IMR-90 (cell line): ENCODE results near the gene MAFG.

Source experiments
- CEBPB ChIP-seq: IDR thresholded peaks from 2 replicates; pipeline ENCODE4 v1.6.1; 2012; ENCODE audit warnings: low read depth, low read length, improper control_type of control experiment
- POLR2A ChIP-seq: IDR thresholded peaks from 2 replicates; pipeline ENCODE4 v1.6.1; 2012; ENCODE audit warnings: mild to moderate bottlenecking, low read depth, low read length
- SMC3 ChIP-seq: fragments of 150-350 bp; IDR thresholded peaks from 2 replicates; pipeline ENCODE4 v1.6.1; 2016; ENCODE audit warnings: low read depth, mild to moderate bottlenecking, antibody characterized with exemption, low read length, moderate library complexity
- TF ChIP-seq, protein P1 (sequence below): conservative IDR thresholded peaks from 2 replicates; pipeline ENCODE4 v1.5.1; 2012; ENCODE audit warnings: mild to moderate bottlenecking, low read depth, low read length, improper control_type of control experiment
- TF ChIP-seq, protein P2 (sequence below): fragments of 150-350 bp; IDR thresholded peaks from 2 replicates; pipeline ENCODE4 v1.6.1; 2016; ENCODE audit warnings: low read depth, mild to moderate bottlenecking, low read length, moderate library complexity, borderline replicate concordance

DNA sequence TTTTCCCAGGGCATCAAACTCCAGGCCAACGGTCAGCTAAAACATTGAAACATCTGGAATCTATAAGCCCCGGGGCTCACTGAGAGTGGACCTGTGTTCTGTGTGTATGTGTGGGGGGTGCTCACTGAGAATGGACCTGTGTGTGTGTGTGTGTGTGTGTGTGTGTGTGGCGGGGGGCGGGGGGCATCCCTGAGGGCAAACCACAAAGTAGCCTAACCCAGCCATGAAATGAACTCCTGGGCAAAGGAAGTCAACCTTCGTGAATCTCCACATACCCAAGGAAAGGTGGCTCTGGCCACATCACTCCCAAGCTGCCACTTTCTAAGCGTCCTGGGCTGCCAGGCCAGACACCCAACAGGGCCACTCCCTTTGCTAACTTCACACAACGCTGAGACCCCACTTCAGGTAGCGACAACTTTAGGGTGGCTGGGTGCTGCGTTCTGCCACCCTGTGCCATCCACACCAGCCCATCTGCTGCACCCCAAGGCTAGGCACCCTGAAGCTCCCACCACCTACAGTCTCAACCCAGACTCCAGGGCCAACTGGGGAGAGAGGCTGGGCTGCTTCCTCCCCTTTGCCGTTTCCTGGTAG is 1.6 kb downstream of the MAFG start:
- TF ChIP-seq, protein P1, sequence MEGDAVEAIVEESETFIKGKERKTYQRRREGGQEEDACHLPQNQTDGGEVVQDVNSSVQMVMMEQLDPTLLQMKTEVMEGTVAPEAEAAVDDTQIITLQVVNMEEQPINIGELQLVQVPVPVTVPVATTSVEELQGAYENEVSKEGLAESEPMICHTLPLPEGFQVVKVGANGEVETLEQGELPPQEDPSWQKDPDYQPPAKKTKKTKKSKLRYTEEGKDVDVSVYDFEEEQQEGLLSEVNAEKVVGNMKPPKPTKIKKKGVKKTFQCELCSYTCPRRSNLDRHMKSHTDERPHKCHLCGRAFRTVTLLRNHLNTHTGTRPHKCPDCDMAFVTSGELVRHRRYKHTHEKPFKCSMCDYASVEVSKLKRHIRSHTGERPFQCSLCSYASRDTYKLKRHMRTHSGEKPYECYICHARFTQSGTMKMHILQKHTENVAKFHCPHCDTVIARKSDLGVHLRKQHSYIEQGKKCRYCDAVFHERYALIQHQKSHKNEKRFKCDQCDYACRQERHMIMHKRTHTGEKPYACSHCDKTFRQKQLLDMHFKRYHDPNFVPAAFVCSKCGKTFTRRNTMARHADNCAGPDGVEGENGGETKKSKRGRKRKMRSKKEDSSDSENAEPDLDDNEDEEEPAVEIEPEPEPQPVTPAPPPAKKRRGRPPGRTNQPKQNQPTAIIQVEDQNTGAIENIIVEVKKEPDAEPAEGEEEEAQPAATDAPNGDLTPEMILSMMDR = no peak
- TF ChIP-seq POLR2A (no peak), CEBPB (no peak), SMC3 (no peak)
- TF ChIP-seq, protein P2, sequence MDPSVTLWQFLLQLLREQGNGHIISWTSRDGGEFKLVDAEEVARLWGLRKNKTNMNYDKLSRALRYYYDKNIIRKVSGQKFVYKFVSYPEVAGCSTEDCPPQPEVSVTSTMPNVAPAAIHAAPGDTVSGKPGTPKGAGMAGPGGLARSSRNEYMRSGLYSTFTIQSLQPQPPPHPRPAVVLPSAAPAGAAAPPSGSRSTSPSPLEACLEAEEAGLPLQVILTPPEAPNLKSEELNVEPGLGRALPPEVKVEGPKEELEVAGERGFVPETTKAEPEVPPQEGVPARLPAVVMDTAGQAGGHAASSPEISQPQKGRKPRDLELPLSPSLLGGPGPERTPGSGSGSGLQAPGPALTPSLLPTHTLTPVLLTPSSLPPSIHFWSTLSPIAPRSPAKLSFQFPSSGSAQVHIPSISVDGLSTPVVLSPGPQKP = no peak
